Loucy (cell line): ENCODE results near the gene CDK6.

Source experiments
- CTCF ChIP-seq: fragments of 200-600 bp; sonication (generic); conservative IDR thresholded peaks from 2 replicates; pipeline ENCODE4 v1.5.1; 2014; ENCODE audit warnings: mild to moderate bottlenecking, antibody characterized with exemption, low read length
- EZH2phosphoT487 ChIP-seq: fragments of 200-600 bp; IDR thresholded peaks from 2 replicates; pipeline ENCODE4 v1.6.1; 2018; ENCODE audit warnings: antibody characterized with exemption, mild to moderate bottlenecking, moderate library complexity, borderline replicate concordance

- TF ChIP-seq CTCF (no peak), EZH2phosphoT487 (no peak)
Measured at GRCh38 chr7:92843781-92844180, 7.4 kb upstream of the CDK6 start.
